ENCODE results near the gene SYNGR1. TPM values are rescaled to one million over a fixed set of nuclear protein-coding genes. Genes with fewer than 3 reads are reported as not detected.
A peak's percentile ranks its signal among the peaks of the same experiment; 100 is the strongest.

Gene SYNGR1
- total and polyA plus RNA-seq, 2 of the 8 experiments (the other 6 are each of a cell fraction or from before 2014, with no cell fraction given), result 32.5 to 84.7 TPM

DNA sequence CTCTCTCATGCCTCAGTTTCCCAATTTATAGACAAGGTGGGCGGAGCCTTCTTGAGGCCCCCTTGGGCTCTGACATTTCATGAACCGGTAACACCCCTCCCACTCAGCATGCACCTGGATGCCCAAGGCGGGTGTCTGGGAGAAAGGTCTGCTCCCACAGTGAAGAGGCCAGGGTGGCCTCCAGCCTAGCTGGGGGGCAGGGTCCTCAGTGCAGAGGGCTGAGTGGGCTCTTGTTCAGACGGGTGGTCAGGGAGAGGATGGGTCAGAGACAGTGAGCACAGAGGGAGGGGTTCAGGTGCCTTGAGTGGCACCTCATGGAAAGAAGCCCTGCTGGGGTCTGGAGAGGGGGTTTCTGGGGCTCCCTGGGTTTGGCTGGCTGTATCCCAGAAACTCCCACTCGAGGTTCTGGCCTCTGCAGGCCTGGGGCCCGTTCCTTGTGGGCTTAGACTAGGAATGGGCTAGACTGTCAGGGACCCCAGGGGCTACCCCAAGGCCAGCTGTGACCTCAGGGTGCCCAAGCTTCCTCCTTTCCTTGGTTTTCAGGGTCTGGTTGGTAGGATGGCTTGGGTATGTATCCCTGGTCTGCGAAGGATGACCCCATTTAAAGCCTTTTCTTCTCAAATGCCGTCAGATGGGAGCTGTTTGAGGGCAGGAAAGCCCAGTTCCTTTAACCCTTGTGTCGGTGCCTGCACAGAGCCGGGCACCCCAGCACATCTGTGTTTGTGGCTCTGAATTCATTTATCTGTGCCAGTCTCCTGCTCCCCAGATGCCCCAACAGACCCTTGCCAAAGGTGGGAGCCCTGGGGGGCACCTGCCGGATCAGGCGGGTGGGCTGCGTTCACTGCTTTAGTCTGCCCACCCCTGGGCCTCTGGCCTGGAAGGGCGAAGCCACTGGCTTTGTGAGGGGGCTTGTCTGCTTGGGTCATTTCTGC is 1.2 kb downstream of the SYNGR1 start:
- Histone ChIP-seq H4K5ac (ENCODE audit: insufficient read length, low read depth, low read length) (peak overlapping the region; percentile 4), H4K8ac (ENCODE audit: extremely low read depth, insufficient read depth, low read length) (no peak overlapping the region), H4K91ac (replicated peaks; ENCODE audit: insufficient read length, low read length) (no peak overlapping the region), H2AFZ (ENCODE audit: low read length) (no peak overlapping the region), H2BK15ac (ENCODE audit: low read length) (no peak overlapping the region), H3K9ac (replicated peaks in 1 of 4; ENCODE audit: extremely low read depth in 1 of 4, low read depth in 3 of 4, low read length in 3 of 4) (peak overlapping the region in 1 of 4 experiments; percentile 41; a peak in 2 of 7 replicates), H3K79me2 (ENCODE audit: control insufficient read depth in 1 of 2, insufficient read depth in 2 of 2, low read length in 2 of 2) (peaks cover 0 to 5% of the 10 kb centered on the region in 2 experiments; a peak in 1 of 4 replicates), H2BK5ac (ENCODE audit: low read depth, low read length) (peak overlapping the region; percentile 68), H3K36me3 (ENCODE audit: control insufficient read depth in 2 of 4, insufficient read depth in 4 of 4, low read length in 3 of 4) (no peaks in the 10 kb centered on the region), H4K20me1 (replicated peaks in 1 of 2; ENCODE audit: control insufficient read depth in 1 of 2, insufficient read depth in 2 of 2, low read length in 2 of 2) (peaks cover 0 to 5% of the 10 kb centered on the region in 2 experiments), H2BK20ac (ENCODE audit: low read length) (peak overlapping the region; percentile 80; the same call in 1 of the 2 replicates), H3K79me1 (ENCODE audit: low read depth, low read length) (peaks cover 7% of the 10 kb centered on the region), H3K18ac (ENCODE audit: extremely low read depth, low read length) (peak overlapping the region; percentile 15; the same call in 1 of the 2 replicates), H3K9me3 (ENCODE audit: insufficient read depth in 2 of 2, low read depth in 1 of 2, low read length in 1 of 2) (no peaks in the 10 kb centered on the region), H2AK5ac (ENCODE audit: low read depth, low read length) (peak overlapping the region; percentile 82; the same call in 1 of the 2 replicates), H3K4me1 (replicated peaks in 1 of 4; ENCODE audit: control insufficient read depth in 3 of 4, insufficient read depth in 4 of 4, low read length in 3 of 4) (peaks cover 5 to 29% (median 19%) of the 10 kb centered on the region in 4 experiments), H3K27me3 (replicated peaks in 1 of 4; ENCODE audit: control insufficient read depth in 3 of 4, extremely low read depth in 1 of 4, insufficient read depth in 3 of 4, low read length in 3 of 4) (peaks cover 0 to 4% (median 4%) of the 10 kb centered on the region in 4 experiments; a peak in 2 of 7 replicates), H3K14ac (ENCODE audit: insufficient read length) (no peak overlapping the region), H3K4me3 (ENCODE audit: extremely low read depth in 1 of 4, insufficient read depth in 2 of 4, low read depth in 3 of 4, low read length in 4 of 4) (peak overlapping the region; percentile 70 to 93 (median 74)), H3K27ac (ENCODE audit: low read depth, low read length) (no peak overlapping the region), H2BK12ac (ENCODE audit: low read depth, low read length) (peak overlapping the region; percentile 84; the same call in 1 of the 2 replicates), H3K23ac (ENCODE audit: insufficient read length) (no peak overlapping the region), H2BK120ac (replicated peaks; ENCODE audit: low read depth, low read length) (no peak overlapping the region), H3K4ac (replicated peaks; ENCODE audit: insufficient read length, low read depth, low read length) (peak overlapping the region; percentile 21), H3K23me2 (ENCODE audit: low read depth, low read length) (peaks cover 13% of the 10 kb centered on the region), H3K56ac (replicated peaks; ENCODE audit: insufficient read length, low read depth, low read length) (no peak overlapping the region), H3K4me2 (ENCODE audit: insufficient read depth in 1 of 2, low read depth in 2 of 2, low read length in 2 of 2) (peak overlapping the region; percentile 86 to 98)
- ChIA-PET POLR2A (ENCODE audit: partially characterized antibody) (interaction anchor here (0.8 to 22.5 kb wide), 9 partner anchors 8 to 98 kb away, joined by 3 to 413 read pairs (median 3); partner anchors contain the start of gene RPL3), CTCF (ENCODE audit: partially characterized antibody) (interaction anchor here (0.7 to 4.2 kb wide), 8 partner anchors 8 to 143 kb away, joined by 3 to 27 read pairs (median 4); no protein-coding TSS in a partner anchor)
- DNase-seq (ENCODE audit: low read depth in 1 of 2, low spot score in 2 of 2) (no peak), FAIRE-seq (no peak)
- WGBS, 2 experiments (ENCODE audit: extremely low coverage in 1 of 2, insufficient coverage in 1 of 2, insufficient read length in 1 of 2, insufficient replicate concordance in 2 of 2, low coverage in 1 of 2, low lambda C conversion rate in 2 of 2, missing lambda C conversion rate in 1 of 2), result 60% methylated on average over 14 of the region's 14 CpGs; no CpG with 5 or more reads in 1 of the 2 experiments
- TF ChIP-seq RBBP5 (IDR thresholded peaks at IDR 0.05; ENCODE audit: borderline replicate concordance, low read depth, low read length) (no peak), JUND (IDR thresholded peaks at IDR 0.05; ENCODE audit: low read length) (no peak), GABPA (IDR thresholded peaks at IDR 0.05; ENCODE audit: borderline replicate concordance, insufficient read depth, low read length) (no peak), SP1 (IDR thresholded peaks at IDR 0.05; ENCODE audit: low read depth, low read length) (no peak), TAF7 (optimal IDR thresholded peaks at IDR 0.05; ENCODE audit: borderline replicate concordance, low read depth, low read length) (no peak), RAD21 (IDR thresholded peaks at IDR 0.05 in 1 of 2, conservative IDR thresholded peaks at IDR 0.05 in 1 of 2; ENCODE audit: low read depth in 2 of 2, low read length in 2 of 2) (no peak), ASH2L (IDR thresholded peaks at IDR 0.05; ENCODE audit: low read length) (no peak), NRF1 (IDR thresholded peaks at IDR 0.05; ENCODE audit: low read depth, low read length) (no peak), SRF (IDR thresholded peaks at IDR 0.05; ENCODE audit: low read depth, low read length) (no peak), CBX5 (IDR thresholded peaks at IDR 0.05; ENCODE audit: low read depth, low read length) (no peak)
